DMS114 treated with DMSO at 0.1 percent for 48 hours (cell line): ENCODE measurements around the gene ILK.

ENCODE experiments used
- DNase-seq: peaks from one replicate; lab custom pipeline; 2025; ENCODE audit not compliant: unreplicated experiment; lab: John Stamatoyannopoulos, UW

ILK gene

DNA sequence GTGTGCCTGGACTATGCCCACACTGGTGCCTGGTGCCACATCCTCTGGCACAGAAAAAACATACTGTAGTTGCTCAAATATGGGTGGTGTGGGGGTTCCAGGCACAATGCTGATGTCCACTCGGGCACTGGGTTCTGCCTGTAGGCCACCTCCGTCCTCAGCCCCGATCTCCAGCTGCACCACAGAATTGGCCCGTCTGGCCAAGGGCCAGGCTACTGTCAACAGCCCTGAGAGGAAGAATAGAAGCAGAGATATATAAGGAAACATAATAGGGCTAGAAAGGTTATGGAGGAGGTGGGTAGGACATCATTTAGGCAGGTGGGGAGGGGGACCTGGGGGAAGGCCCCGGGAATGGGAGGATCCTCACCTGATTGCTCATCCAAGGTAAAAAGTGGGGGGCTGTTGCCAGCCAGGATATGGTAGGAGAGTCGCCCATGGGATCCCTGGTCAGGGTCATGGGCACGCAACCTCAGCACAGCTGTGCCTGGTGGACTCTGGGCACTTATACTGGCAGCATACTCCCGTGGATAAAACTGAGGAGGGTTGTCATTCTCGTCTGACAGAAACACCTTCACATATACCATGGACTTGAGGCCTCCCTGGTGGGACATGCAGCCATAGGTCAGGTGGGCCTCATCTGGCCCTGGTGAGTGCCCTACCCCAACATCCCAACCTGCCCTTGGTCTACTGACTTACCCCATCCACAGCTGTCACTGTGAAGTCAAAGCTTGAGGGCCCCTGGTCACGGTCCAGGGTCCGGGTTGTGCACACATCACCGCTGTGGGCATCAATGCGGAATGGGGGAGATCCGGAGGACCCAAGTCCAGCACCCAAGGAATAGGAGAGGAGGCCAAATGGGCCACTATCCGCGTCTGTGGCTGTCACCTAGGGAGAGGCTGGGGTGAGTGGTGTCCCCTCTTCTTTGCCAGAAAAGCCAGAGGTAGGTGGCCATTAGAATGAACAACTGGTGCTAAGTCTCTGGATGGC, 30.1 kb downstream of the ILK start:
- no peak for DNase-seq

DNA sequence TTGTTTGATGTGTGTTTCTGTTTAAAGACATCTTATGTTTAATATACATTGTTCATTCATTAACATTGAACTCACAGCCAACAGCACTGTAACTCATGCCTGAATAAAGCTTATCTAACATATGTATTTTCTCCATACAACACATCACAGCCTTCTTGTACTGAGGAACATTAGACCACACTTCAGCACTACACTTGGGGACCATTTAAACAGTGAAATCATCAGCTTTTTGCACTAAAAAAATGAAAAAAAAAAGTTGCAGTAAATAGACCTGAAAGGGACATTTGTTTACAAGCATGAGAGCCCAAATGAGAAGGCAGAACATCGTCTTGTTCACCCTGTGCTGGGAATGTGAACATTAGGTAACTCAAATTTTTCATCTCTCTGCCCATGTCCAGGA, 31.0 kb downstream of the ILK start:
- DNase-seq, result no peak

DNA sequence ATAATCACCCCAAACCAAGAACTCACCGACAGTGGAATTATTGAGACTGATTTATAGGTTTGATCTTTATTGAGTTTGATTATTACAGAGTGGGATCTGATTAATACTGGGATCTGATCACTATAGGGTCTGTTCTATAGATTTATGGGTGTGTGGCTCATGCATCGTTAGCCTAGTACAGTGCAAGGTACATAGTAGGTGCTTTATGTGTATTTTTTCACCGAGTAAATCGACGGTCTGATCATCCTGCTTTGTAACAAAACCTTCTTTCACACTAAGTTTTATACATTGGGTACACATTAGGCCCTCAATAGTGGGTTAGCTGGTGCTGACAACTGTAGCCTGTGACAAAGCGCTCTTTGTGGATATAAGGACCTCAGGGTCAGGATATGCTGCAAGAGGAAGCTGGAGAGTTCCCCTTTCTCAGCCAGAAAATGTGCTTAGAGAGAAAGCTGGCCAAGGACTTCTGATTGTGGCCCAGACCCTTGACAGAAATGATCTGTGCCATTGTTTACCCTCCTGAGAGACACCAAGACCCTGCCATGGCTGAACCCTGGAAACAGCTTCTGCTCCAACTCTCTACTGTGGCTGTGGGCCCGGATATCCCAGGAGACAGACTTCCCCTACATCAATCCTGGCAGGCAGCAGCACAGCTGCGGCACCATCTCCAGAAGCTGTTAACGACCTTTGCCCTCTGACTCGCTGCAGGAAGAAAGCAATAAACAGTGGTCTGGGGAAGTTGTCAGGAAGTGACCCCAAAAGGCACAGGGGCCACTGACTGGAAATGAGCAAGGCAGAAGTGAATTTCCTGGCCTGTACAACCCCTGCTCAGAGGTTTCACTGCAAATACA, 31.7 kb downstream of the ILK start:
- DNase-seq, result no peak

DNA sequence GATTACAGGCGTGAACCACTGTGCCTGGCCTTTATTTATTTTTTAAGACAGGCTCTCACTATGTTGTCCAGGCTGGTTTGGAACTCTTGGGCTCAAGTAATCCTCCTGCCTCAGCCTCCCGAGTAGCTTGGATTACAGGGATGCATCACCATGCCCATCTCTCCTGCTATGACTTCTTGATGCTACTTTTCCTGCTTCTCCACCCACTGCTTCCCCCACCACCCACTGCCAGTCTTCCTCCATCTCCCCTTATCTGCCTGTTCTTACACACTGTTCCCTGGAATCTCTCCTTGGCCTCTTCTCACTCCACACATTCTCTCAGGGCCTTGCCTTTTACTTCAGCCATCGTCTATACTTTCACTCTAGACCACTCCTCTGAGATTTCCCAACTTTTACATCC, 32.9 kb downstream of the ILK start:
- no peak for DNase-seq

DNA sequence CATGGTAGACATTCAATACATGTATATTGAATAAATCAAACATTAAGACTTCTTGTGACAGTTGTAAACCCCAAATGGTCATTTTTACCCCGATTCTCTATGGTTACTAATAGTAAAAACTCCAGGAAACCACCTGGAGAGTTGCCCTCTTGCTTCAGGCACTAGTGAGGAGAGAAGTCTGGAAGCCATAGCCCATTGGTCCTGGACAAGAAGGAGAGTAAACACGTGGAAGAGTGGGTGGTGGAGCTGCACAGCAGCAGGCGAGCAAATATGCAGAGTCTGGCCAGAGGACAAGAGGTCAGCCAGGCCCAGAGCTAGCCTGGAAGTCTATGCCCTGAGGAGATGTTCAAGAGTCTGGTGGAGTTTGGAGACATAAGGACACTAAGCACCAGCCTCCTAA, 34.3 kb downstream of the ILK start:
- DNase-seq, result no peak

DNA sequence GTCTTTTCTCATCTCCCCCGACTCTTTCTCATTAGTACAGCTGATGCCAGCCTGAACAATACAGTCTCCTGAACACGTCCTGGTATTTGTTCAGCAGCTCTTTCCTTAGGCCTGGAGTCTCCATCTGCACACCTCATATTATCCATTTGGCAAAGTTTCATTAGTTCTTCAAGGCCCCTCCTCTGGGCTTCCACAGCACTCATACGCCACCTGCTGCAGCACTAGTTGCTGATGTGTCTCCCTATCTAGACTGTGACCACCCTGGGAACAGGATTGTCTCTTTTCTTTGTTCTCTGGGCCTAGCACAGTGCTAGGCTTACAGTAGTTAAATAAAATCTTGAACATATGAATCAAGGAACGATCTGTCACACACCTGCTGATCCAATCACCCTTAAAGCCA, 34.9 kb downstream of the ILK start:
- DNase-seq, result no peak

DNA sequence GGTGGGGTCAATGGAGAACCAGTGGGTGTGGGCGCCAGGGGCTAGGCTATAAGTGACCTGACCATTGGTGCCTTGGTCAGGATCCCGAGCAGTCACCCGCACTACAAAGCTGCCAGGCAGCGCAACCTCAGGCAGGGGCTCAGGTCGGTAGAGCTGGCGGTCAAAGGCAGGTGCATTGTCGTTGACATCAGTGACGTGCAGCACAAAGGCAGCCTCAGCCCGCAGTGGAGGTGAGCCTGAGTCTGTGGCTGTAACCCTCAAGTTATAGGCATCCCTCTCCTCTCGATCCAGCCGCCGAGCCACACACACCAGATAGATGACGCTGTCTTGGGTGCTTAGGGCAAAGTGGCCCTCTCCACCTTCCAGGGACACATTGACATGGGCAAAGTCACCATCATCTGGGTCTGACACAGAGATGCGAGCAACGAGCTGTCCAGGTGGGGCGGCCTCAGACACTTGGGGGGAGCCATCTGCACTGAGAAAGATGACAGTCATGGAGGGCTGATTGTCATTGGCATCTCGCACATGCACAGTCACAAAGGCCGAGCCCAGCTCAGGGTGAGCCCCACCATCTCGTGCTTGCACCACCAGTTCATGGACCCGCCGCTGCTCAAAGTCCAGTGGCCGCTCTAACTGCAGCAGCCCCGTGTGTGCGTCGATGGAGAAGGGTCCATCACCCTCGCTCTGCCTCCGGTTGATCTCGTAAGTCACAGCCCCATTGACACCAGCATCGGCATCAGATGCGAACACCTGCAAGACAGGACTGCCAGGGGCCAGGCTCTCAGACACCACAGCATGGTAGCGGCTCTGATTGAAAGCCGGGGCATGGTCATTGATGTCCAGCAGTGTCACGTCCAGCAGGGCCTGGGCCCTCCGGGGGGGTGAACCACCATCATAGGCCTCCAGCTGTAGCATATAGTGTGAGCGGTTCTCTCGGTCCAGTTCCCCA, 36.7 kb downstream of the ILK start:
- DNase-seq, result no peak

DNA sequence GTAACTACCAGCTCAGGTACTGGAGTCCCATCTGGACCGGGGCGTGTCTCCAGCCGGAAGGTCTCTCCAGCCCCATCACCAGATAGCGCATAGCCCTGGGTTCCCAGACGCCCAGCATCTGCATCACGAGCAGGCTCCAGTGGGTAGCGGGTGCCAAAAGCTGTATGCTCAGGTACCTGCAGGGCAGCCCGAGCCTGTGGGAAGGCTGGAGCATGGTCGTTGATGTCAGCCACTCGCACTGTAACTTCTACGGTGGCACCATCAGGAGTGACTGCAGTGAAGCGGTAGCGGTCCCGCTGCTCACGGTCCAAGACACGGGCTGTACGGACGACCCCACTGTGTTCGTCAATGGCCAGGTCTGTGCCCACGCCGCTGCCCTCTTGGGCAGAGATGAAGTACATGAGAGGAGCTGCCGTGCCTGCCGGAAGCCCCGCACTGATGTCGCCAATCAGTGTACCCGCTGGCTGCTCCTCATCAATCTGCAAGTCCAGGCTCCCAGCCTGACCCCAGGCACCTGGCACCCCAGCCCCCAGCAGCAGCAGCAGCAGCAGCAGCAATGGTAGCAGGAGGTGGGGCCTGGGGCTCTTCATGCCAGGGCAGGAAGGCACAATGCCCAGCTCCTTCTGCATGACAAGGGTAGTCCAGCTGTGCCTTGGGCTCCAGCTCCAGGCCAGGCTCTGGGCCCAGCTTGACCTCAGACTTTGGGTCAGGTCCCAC, 37.6 kb downstream of the ILK start:
- no peak for DNase-seq

DNA sequence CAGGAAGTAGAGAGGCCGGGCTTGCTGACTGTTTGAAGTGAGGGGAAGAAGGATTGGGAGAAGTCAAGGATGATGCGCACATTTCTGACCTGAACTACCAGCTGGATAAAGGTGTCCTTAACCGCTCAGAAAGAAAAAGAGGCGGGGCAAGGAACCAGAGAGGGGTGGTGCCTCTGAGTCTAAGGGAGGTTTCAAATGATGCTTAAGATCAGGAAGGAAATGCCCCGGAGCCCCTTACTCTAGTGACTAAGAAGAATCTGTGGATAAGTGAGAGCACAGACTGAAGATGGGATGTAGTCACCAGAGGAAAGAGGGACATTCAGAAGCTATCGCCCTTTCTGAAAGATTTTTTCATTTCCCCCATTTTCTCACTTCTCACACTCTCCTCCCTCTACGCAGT, 39.4 kb downstream of the ILK start:
- DNase-seq, result no peak

DNA sequence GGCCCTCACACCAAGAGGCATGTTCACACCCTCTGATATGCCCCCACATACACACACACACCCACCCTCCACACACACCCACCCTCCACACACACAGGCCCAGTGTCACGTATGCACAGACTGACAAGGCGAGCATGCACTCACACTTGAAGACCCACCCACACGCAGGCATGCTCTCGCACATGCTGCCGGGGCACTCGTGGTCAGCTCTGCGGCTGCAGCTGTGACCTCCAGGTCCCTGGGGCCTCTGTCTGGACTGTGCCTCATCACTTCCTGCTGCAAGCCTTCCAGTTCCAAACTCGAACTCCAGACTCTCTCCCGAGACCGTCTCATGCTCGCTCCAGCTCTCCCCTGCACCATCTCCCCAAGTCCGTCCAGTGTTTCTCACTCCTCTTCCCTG, 42.5 kb downstream of the ILK start:
- DNase-seq, result no peak

DNA sequence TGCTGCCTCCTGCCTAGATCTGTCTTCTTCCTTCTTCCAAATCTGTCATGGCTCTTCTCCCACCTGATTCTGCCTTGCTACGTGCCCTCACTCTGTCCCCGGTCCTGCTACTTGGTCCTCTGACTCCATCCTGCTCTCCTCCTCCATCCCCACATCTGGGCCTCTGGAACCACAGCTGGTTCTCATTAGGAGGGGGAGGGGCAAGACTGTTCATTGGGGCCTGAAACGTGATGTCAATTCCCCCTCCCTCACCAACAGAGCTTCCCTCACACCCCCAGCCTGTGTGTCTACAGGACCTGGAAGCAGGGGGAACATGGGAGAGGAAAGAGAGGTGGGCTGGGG, 43.0 kb downstream of the ILK start:
- DNase-seq, result no peak

DNA sequence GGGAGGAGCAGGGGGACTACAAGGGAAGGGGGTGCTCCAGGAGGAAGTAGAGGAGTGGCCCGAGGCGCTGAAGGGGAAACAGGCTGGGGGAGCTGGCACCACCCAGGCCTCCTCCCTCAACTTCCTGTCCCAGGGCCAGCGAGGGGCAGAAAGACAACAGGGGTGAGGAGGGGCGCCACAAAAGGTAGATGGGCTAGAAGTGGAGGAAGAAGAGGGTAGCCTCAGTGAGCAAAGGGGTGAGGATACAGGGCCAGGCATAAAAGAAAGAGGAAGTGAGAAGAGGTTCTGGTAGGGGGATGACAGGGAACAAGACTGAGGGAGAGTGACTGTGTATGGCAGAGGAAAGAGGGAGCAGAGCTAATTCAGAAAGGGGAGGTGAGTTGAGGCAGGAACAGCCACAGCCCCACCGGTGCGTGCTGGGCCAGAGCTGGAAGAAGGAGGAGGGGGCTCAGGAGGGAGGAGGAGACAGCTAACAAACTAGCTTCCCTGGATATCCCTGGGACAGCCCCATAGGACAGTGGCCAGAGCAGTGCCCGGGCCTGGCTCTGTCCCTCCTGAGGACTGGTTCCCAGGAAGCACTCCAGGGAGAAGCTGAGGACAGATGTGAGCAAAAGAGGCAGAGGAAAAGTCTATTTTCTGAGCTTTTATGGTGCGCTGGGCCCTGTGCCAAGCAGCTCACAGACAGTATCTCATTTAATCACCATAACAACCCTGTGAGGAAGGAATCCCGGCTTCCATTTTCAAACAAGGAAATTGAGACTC, 43.5 kb downstream of the ILK start:
- no peak for DNase-seq

DNA sequence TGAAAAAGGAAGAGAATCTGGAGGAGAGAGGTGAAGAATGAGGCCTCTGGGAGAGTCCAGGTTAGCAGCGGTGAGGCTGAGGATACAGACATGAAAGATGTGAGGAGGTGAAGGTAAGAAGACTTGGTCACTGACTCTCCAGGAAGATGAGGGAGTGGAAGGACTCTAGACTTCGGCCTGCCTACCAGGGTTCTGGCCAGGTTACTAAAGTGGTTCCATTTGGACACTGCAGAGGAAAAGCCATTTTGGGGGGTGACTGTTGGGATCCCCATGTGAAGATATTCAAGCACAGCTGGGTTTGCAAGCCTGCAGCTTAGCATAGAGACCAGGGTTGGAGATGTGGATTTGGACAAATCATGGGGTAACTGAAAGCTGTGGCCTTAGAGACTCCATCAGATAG, 44.3 kb downstream of the ILK start:
- DNase-seq, result no peak

DNA sequence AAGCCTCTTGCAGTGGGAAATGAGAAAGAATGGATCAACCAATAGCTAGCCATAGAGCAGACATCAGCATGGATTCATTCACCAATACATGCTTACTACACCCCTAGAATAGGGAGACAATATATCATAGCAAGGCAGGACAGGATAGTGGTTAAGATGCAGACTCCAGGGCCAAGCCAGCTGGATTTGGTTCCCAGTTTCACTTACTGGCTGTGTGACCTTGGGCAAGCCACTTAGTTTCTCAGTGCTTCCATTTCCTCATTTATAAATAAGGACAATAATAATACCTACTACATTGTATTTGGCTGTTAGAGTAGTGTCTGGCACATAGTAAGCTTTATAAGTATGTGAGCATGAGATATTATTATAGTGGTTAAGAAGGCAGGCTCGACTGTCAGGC, 44.9 kb downstream of the ILK start:
- no peak for DNase-seq

DNA sequence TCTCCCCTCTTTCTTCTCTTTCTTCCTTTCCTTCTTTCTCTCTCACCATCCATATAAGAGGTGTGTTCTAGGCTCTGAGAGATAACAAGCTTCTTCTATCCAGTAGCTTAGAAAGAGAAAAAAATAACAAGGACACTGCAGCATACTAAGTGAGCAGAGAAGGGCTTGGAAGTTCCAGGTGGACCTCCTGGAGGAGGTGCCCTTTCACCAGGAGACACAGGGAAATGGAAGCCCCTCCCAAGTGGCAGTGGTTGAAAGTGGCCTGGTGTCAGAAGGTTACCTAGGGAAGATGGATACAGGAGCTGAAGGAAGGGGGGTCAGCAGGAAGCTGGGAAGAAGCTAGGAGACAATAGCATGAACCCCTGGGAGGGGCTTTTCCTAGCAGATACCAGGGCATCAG, 46.5 kb downstream of the ILK start:
- no peak for DNase-seq

DNA sequence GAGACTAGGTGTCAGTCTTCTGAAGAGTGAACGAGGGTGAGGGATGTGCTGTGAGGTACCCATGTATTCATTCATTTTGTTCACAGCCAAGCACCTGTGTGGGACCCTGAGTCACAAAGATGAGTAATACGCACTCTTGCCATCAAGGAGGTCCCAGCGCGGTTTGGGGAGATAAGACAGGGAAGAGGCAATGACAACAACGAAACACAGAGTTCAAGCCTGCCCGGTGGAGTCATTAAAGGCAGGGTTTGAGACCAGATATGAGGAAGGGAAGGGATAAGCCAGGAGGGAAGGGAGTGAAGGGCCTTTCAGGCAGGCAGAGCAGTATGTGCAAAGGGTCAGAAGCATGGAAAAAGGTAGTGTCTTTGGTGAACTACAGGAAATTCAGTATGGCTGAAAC, 47.4 kb downstream of the ILK start:
- no peak for DNase-seq

DNA sequence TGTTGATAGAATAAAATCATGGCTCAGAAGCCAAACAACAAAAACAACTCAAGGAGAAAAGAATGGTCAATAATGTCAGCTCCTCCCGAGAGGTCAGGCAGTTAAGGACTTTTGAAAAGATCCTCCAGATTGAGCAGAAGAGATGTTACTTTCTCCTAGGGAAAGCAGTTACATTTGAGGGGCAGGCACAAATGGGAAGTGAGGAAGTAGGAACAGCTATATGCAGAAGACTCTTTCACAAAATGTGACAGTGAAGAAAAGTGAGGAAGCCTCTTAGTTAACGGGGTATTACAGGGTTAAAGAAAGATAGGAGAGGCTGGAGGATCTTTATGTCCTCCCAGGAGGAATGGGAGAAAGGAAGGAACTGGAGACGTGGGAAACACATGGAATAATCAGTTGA, 48.6 kb downstream of the ILK start:
- DNase-seq, result no peak

DNA sequence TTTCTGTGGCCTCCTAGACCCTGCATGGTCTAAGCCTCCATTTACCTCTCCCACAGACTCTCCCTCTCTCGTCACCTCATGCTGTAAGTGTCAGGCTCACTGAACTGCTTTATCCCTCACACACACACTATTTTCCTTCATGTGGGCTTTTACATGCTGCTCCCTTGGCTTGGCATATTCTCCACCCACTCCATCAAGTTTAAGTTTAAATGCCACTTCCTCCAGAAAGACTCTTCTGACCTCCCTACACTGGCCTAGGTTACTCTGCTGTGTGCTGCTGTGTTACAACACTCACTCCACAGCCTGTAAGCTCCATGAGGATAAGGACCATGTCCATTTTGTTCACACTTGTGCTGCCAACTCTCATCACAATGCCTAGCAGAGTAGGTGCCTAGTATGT, 49.5 kb downstream of the ILK start:
- no peak for DNase-seq

DNA sequence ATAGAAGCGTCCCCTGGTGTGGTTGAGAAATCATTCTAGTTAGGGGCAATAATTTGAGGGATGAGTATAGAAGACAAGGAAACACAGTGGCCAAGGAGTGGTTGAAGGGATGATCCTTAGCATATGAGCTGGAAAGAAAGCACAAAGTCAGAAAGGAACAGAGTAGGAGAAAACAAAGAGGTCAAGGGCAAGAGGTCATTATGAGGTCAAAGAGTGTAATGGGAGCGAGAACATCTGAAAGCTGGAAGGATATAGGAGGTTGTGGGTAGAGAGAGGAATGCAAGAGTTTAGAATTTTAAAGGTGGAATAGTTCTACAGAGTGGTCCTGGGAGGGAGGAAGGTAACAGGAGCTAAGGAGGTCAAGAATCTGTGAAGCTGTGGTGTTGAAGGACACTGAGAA, 50.1 kb downstream of the ILK start:
- DNase-seq, result no peak
